GM18520 (cell line): ENCODE measurements around the gene CADPS.
A peak's percentile ranks its signal among the peaks of the same experiment; 100 is the strongest.

Experiments used
- ATAC-seq: cut with Tn5 transposase; IDR thresholded peaks from one replicate; pipeline ENCODE4 v1.9.1; 2021; ENCODE audit not compliant: unreplicated experiment

Gene CADPS

GRCh38 chr3:62873761-62874710, 1.2 kb downstream of the CADPS start:
- ATAC-seq: no peak

- ATAC-seq: no peak
Observed at GRCh38 chr3:62873451-62873760, 1.8 kb downstream of the CADPS start.

DNA sequence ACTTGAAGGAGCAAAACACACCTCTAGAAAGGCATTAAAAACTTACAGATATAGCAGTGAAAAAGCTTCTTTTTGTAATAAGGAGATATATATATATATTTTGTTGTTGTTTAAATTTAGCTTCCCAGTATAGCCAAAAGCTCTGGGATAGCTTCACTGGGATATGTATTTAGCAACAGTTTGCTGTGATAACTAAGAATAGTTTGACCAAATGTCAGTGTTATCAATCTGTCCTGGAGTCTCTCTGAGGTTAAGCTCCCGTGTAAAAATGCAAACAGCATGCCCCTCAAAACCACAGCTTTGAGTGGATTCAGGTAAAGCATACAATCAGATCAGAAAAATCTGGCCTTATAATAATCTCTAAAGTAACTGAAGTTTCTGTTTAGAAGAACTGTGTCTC, 2.9 kb downstream of the CADPS start:
- no peak for ATAC-seq

DNA sequence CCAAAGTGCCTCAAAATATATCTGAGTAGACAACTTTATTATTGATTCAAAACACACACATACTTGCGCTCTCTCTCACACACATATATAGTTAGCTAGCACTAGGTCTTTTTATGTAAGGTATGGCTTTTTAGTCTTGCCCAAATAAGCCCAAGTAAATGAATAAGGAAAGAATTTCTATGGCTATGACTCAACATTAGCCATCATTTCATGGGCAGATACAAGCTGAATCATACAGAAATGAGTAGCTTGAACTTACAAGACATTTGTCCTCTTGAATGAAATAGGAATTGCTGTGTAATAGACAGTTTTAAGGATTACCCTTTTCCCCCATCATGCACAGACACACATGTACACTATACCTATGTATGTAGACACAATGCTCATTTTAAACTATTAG, 4.9 kb downstream of the CADPS start:
- no peak for ATAC-seq

DNA sequence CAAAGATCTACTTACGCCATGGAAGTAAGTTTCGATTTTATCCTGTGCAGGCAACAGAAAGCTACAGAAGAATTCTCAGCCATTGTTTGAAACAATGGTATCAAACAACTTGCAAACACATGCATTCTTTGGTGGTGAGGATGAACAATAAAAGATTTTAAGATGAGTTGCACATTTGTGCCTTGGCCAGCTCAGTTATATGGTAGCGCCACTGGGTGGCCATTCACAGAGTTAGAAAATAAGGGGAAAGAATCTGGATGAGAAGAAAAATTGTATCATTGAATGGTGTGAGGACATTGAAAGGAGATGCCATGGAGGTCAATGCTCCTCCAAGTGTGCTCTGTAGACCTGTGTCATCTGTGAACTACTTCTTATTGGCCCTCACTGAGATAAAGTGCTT, 11.6 kb downstream of the CADPS start:
- ATAC-seq: no peak

- no peak for ATAC-seq
Observed at GRCh38 chr3:62859203-62859791, 15.9 kb downstream of the CADPS start.

- no peak for ATAC-seq
Observed at GRCh38 chr3:62845996-62846395, 29.2 kb downstream of the CADPS start.

GRCh38 chr3:62843508-62843907, 31.7 kb downstream of the CADPS start:
- no peak for ATAC-seq

GRCh38 chr3:62839748-62840147, 35.5 kb downstream of the CADPS start:
- ATAC-seq: no peak

DNA sequence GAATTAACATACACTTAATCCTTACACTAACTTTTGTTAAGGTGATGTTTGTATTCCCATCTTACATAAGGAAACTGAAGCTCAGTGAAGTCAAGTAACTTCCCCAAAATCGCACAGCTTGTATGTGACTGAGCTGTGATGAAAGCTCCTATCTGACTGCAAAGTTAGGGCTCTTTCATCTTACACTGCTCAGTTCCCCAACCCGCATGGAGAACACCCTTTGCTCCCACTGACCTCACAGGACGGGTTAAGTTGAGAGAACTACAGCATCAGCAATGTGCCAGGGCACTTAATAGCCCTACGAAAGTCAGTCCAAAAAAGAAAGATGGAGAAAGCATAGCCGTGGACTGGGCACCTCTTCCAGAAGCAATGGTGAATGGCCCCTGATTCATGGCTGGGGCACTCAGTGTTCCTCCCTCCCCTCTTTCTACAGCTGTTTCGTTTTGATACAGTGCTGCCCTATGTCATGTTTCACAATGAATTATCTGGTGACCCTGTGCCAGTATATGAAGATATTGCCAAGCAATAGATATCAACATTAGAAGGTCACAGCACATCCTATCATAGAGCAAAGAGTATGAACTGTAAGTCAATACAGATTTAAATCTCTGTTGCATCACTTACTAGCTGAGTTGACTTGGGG, 38.0 kb downstream of the CADPS start:
- ATAC-seq: no peak

- peak; percentile 63 for ATAC-seq
Observed at GRCh38 chr3:62835554-62836236, 39.5 kb downstream of the CADPS start.

DNA sequence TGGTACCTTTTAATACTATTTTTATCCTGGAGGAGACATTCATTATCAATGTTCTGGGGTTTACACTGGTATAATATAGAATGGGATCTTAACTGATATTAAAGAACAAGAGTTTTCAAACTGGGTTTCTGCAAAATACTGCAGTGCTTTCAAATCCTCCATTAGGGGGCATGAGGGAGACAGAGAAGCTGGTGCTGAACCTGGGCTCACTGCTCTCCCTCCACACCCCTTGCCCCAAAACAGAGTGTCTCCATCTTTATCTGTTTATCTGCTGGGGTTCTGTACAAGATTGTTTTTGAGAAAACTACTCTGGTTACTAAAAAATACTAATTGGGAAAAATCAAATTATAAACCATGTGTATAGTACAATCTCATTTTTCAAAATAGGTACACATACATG, 41.7 kb downstream of the CADPS start:
- ATAC-seq: no peak

DNA sequence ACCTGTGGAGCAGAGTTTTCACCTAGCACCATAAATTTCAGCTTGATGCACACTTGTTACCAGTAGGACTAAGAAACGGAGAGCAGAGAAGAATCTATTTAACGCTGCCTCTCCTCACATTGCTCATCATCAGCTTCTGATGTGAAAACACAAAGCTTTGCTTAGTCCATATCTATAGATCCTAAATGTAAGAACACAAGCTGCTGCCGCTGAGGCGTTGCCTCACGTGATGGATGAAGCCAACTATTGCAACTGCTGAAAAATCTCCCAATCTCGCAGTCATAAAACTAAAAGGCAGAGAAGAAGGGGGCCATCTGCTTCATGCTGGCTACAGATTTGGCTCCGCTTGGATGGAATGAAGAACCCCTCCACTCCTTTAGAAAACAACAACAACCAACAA, 42.7 kb downstream of the CADPS start:
- no peak for ATAC-seq

DNA sequence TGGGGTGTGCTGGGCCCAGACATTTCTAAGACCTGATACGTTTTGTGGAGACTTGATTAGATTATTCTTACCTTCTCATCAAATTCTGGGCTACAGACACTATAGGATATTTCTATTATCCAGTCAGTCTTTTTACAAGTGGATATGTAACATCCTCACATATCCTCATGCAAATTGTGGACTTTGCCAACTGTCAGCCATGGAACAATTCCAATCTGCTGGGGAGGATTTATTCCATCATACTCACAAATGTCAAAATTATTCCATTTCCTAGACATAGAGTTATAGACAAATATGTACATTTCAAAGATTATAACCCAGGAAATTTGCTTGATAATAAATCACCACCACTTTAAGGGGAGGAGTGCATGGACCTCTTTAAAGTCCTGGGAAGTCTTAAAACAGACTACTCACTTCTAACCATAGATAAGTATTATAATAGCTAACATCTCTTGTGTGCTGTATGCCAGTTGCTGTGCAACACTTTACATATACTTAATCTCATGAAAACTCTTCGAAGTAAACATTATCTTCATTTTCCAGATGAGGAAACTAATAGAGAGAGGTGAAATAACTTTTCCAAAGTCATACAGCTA, 44.4 kb downstream of the CADPS start:
- ATAC-seq: no peak

GRCh38 chr3:62827550-62827949, 47.7 kb downstream of the CADPS start:
- ATAC-seq: no peak

DNA sequence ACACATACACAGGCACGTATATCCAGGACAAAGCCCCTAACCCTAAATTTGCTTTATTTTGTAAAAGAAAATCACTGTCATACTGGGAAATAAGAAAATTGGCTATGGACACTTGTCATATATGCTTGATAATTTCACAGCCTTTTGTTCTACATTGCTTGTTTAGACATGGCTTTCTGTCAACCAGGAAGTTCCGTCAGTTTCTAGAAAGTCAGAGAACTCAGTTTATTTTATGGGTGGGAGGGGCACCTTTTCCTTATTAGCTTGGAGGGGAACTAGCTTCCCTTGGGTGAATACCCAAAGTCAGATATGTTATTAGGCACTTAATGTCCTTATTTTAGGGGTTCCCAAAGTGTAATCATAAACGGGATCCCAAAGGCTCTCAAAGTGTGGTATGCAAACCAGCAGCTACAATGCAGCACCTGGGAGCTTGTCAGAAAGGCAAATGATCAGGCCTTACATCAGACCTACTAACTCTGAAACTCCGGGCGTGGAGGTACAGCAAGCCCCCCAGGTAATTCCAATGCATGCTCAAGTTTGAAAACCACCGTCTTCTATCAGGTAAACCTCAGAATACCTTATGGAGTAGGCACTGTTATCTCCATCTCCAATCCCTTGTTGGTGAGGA, 50.1 kb downstream of the CADPS start:
- no peak for ATAC-seq

DNA sequence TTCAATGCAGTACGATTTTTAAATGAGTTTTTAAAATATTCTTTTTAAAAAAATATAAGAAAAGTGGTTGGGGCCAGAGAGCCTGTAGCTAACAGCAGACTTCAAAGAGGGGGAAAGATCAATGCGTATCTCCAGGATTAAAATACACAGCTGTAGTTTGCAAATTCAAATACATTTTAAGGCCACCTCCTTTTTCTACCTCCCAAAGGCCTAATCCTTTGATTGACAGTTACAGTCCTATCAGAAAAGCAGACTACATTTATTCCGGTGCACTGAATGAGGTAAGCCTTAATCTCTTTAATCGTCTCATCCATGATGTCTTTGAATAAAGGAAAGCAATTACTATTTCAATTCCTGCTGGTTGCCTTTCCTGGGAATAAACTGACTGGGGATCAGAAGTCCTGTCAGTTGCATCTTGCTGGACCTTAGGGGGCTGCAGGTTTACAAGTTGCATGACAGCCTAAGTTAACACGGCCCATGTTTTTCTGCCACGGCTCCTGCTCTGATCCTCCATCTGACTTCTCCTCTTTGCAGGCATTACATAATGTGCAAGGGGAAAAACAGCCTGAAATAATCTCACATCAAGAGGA, 51.7 kb downstream of the CADPS start:
- ATAC-seq: no peak

- no peak for ATAC-seq
Observed at GRCh38 chr3:62822905-62823304, 52.3 kb downstream of the CADPS start.

GRCh38 chr3:62818347-62818746, 56.9 kb downstream of the CADPS start:
- peak; percentile 77 for ATAC-seq

DNA sequence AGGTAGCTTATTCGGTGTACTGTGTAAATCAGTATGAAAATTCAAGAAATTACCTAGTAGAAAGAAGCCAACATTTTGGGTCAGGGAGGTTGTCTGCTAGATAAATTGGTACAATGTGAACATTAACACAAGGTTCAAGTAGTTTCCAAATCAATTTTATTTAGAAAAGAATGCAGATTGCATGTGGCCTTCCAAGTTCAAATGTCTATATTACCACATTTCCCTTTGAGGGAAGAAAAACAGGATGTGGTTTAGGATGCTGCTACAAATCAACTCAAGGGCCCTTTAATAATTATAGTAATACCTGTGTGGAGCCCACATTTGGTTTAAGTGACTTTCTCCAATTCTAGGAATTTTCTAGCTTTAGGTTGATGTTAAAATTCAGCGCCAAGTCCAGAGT, 57.5 kb downstream of the CADPS start:
- ATAC-seq: no peak
